ENCODE results near the gene CBX5.

DNA sequence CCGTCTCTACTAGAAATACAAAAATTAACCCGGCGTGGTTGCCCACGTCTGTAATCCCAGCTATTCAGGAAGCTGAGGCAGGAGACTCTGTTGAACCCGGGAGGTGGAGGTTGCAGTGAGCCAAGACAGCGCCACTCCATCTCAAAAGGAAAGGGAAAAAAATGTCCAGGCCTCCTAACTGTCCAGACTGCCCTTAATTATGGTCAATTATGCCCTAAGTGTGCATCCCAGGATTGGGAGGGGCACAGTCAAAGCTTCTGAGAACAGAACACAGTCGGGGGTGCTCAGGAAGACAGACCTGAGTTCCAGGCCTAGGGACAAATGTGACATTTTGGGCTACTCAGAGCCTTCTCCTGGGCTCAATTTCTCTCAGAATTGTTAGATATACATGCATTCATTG lies 59.4 kb downstream of the CBX5 start:
- TF ChIP-seq, protein P1, sequence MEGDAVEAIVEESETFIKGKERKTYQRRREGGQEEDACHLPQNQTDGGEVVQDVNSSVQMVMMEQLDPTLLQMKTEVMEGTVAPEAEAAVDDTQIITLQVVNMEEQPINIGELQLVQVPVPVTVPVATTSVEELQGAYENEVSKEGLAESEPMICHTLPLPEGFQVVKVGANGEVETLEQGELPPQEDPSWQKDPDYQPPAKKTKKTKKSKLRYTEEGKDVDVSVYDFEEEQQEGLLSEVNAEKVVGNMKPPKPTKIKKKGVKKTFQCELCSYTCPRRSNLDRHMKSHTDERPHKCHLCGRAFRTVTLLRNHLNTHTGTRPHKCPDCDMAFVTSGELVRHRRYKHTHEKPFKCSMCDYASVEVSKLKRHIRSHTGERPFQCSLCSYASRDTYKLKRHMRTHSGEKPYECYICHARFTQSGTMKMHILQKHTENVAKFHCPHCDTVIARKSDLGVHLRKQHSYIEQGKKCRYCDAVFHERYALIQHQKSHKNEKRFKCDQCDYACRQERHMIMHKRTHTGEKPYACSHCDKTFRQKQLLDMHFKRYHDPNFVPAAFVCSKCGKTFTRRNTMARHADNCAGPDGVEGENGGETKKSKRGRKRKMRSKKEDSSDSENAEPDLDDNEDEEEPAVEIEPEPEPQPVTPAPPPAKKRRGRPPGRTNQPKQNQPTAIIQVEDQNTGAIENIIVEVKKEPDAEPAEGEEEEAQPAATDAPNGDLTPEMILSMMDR (IDR thresholded peaks at IDR 0.05): no peak
- TF ChIP-seq POLR2A (IDR thresholded peaks at IDR 0.05): no peak

Measured in ovary (tissue), 3 donors.